Measurements from ENCODE around the gene TENT5C.

The TENT5C gene

DNA sequence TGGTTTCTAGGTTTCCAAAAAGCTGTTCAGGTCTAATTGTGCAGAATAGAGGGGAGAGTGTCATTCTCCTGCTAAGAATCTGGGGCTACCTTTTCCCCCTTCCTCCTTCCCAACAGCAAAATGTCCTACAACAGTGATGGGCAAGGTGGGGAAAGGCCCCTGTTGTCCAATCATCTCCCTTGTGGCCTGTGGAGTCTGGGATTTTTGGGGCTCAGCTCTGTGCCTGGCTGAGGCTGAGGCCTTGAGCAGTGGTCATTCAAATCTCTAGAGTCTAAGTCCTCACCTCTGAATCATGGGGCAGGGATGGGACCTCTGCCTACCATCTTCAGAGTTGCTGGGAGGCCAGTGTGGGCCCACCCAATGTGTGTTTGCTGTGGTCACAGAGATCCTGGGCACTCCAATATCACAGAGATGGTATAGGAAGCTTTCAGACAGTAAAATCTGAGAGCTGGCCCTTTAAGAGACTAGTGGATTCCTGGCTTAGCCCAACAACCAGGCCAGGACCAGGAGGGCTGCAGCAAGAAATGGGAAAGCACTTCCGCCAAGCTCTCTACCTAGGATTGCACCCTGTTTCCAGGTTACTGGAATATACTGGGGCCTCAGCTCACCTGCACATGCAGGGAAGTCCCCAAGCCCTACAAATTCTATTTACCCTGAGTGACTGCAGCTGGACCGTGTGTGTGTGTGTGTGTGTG lies 28.5 kb upstream of the TENT5C start:
- POLR2A ChIA-PET: no interaction called here
- Histone ChIP-seq H3K9me3 (ENCODE audit: control insufficient read depth, insufficient read depth, low read depth, low read length) (no peaks in the 10 kb centered on the region), H3K27ac (ENCODE audit: extremely low read depth, low read depth, low read length) (no peak overlapping the region), H3K4me1 (ENCODE audit: control insufficient read depth, insufficient read depth, low read length) (no peaks in the 10 kb centered on the region), H3K36me3 (ENCODE audit: control insufficient read depth in 2 of 2, insufficient read depth in 1 of 2, low read length in 2 of 2) (no peaks in the 10 kb centered on the region), H3K4me3 (ENCODE audit: low read depth, low read length) (no peak overlapping the region)
- TF ChIP-seq ZNF701 (tag by site-specific recombination; IDR thresholded peaks at IDR 0.05): no peak
- no peak for TF ChIP-seq GLI2 (tag by site-specific recombination; IDR thresholded peaks at IDR 0.05; ENCODE audit: borderline replicate concordance, low read depth)
- no peak for TF ChIP-seq ZNF48 (tag by site-specific recombination; IDR thresholded peaks at IDR 0.05)
- TF ChIP-seq ZNF280D (tag by site-specific recombination; IDR thresholded peaks at IDR 0.05): no peak
- CTCF ChIA-PET: interaction anchor here (1.5 kb wide), 1 partner anchor 176 kb away, joined by 3 read pairs; no protein-coding TSS in a partner anchor

- ChIA-PET CTCF (no interaction called here), POLR2A (no interaction called here)
- H3K9me3 ChIP-seq (ENCODE audit: control insufficient read depth, insufficient read depth, low read depth, low read length): no peaks in the 10 kb centered on the region
- TF ChIP-seq ZNF366 (tag by site-specific recombination; conservative IDR thresholded peaks at IDR 0.05): peak; percentile 93
- TF ChIP-seq ZNF610 (tag by site-specific recombination; IDR thresholded peaks at IDR 0.05; ENCODE audit: borderline replicate concordance): no peak
- H3K27ac ChIP-seq (ENCODE audit: extremely low read depth, low read depth, low read length): no peak overlapping the region
- H3K4me3 ChIP-seq (ENCODE audit: low read depth, low read length): no peak overlapping the region
- no peaks in the 10 kb centered on the region for H3K36me3 ChIP-seq (ENCODE audit: control insufficient read depth in 2 of 2, insufficient read depth in 1 of 2, low read length in 2 of 2)
- H3K4me1 ChIP-seq (ENCODE audit: control insufficient read depth, insufficient read depth, low read length): no peaks in the 10 kb centered on the region
These were observed 27.4 kb upstream of the TENT5C start for GRCh38 chr1:117578466-117578865.

GRCh38 chr1:117579221-117579906 lies 26.5 kb upstream of the TENT5C start:
- ChIA-PET POLR2A (no interaction called here), CTCF (no interaction called here)
- Histone ChIP-seq H3K36me3 (ENCODE audit: control insufficient read depth in 2 of 2, insufficient read depth in 1 of 2, low read length in 2 of 2) (no peaks in the 10 kb centered on the region), H3K9me3 (ENCODE audit: control insufficient read depth, insufficient read depth, low read depth, low read length) (no peaks in the 10 kb centered on the region), H3K27ac (ENCODE audit: extremely low read depth, low read depth, low read length) (no peak overlapping the region), H3K4me1 (ENCODE audit: control insufficient read depth, insufficient read depth, low read length) (no peaks in the 10 kb centered on the region), H3K4me3 (ENCODE audit: low read depth, low read length) (no peak overlapping the region)
- TF ChIP-seq ZNF416 (tag by site-specific recombination; IDR thresholded peaks at IDR 0.05): no peak
- no peak for TF ChIP-seq ZNF623 (tag by site-specific recombination; IDR thresholded peaks at IDR 0.05)
- no peak for TF ChIP-seq WT1 (tag by site-specific recombination; IDR thresholded peaks at IDR 0.05)
- no peak for TF ChIP-seq ZNF610 (tag by site-specific recombination; IDR thresholded peaks at IDR 0.05; ENCODE audit: borderline replicate concordance)
- TF ChIP-seq SCRT1 (tag by site-specific recombination; IDR thresholded peaks at IDR 0.05; ENCODE audit: borderline replicate concordance): no peak
- no peak for TF ChIP-seq HOXA7 (CRISPR knock-in tag; IDR thresholded peaks at IDR 0.05; ENCODE audit: borderline replicate concordance)
- TF ChIP-seq MYNN (tag by site-specific recombination; IDR thresholded peaks at IDR 0.05; ENCODE audit: borderline replicate concordance): no peak
- TF ChIP-seq ZNF132 (tag by site-specific recombination; IDR thresholded peaks at IDR 0.05; ENCODE audit: borderline replicate concordance): no peak
- TF ChIP-seq ZNF600 (tag by site-specific recombination; IDR thresholded peaks at IDR 0.05): no peak
- no peak for TF ChIP-seq ZNF555 (tag by site-specific recombination; conservative IDR thresholded peaks at IDR 0.05)
- TF ChIP-seq ZNF501 (tag by site-specific recombination; IDR thresholded peaks at IDR 0.05): no peak
- no peak for TF ChIP-seq ZFP37 (tag by site-specific recombination; IDR thresholded peaks at IDR 0.05)
- TF ChIP-seq, protein P1, sequence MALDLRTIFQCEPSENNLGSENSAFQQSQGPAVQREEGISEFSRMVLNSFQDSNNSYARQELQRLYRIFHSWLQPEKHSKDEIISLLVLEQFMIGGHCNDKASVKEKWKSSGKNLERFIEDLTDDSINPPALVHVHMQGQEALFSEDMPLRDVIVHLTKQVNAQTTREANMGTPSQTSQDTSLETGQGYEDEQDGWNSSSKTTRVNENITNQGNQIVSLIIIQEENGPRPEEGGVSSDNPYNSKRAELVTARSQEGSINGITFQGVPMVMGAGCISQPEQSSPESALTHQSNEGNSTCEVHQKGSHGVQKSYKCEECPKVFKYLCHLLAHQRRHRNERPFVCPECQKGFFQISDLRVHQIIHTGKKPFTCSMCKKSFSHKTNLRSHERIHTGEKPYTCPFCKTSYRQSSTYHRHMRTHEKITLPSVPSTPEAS (tag by site-specific recombination; IDR thresholded peaks at IDR 0.05): no peak
- no peak for TF ChIP-seq REST (tag by site-specific recombination; IDR thresholded peaks at IDR 0.05)
- no peak for TF ChIP-seq ZNF211 (tag by site-specific recombination; IDR thresholded peaks at IDR 0.05; ENCODE audit: low read depth)
- TF ChIP-seq ZNF335 (tag by site-specific recombination; conservative IDR thresholded peaks at IDR 0.05): no peak

Data from HEK293 (cell line).